GM19324 (cell line): ENCODE measurements around the gene INPP1.
A peak's percentile ranks its signal among the peaks of the same experiment; 100 is the strongest.
"Not testable (repeated sequence)": the region's sequence is repeated elsewhere in the genome, so short reads cannot be mapped to it uniquely, and the experiment has no call there.

ENCODE experiments used
- ATAC-seq: cut with Tn5 transposase; IDR thresholded peaks from one replicate; pipeline ENCODE4 v1.9.1; 2021; ENCODE audit warnings: mild to moderate bottlenecking, moderate library complexity; ENCODE audit not compliant: unreplicated experiment, low FRiP score

Gene INPP1

GRCh38 chr2:190343536-190344275 is at the start of gene INPP1:
Gene INPP1 (plus strand): TSS chr2:190343589. CDS start chr2:190360103, 16,514 bp downstream.
- ATAC-seq = peak; percentile 70

- ATAC-seq = not testable (repeated sequence)
These were observed 45.5 kb upstream of the INPP1 start for GRCh38 chr2:190297880-190298279.

- ATAC-seq = no peak
These were observed 42.4 kb upstream of the INPP1 start for GRCh38 chr2:190301032-190301431.

DNA sequence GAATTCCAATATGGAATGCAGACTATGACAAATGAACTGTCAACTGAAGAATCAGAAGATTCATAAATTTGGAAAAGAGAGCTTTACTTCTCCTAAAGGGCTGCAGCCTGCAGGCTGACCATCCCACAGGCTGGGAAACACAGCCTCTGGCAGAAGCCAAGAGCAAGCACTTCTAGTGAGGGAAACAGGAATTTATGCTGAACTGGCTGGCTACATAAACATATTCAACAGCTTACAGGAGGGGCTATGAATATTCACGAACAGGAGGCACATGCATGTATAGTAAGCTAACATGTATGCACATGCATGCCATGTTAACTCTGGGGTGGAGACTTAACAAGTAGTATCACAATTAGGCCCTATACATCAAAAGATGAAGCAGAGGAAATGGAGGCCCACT is 41.3 kb upstream of the INPP1 start:
- no peak for ATAC-seq

GRCh38 chr2:190303647-190304046 is 39.7 kb upstream of the INPP1 start:
- ATAC-seq = no peak

- ATAC-seq = no peak
These were observed 39.0 kb upstream of the INPP1 start for GRCh38 chr2:190304404-190304803.

DNA sequence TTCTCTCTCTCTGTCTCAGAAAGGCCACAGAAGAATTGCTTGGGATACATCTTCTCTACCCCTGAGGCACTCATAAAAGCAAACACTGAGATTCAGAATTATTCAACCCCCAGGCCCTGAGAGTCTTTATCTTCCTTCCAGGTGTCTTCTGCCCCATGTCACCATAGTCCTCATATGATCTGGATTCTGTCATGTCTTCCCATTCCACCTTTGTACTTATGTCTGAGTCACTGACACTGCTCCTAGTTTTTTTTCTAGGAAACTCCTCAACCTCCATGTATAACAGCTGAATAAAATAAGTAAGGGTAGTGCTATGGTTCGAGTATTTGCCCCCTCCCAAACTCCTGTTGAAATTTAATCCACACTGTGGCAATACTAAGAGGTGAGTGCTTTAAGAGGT is 35.4 kb upstream of the INPP1 start:
- ATAC-seq = no peak

GRCh38 chr2:190311893-190312634 is 31.3 kb upstream of the INPP1 start:
- ATAC-seq = no peak

DNA sequence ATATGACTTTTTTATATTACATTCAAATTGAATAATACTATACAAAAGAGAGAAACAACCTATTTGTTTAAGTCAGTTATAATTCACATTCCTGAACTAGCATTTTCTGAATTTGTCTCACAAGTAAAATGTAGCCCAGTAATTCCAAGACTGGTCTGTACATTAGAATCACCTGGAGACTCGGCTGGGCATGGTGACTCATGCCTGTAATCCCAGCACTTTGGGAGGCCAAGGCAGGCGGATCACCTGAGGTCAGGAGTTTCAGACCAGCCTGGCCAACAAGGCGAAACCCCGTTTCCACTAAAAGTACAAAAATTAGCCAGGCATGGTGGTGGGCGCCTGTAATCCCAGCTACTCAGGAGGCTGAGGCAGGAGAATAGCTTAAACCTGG is 30.8 kb upstream of the INPP1 start:
- not testable (repeated sequence) for ATAC-seq

- no peak for ATAC-seq
These were observed 29.5 kb upstream of the INPP1 start for GRCh38 chr2:190313880-190314279.

DNA sequence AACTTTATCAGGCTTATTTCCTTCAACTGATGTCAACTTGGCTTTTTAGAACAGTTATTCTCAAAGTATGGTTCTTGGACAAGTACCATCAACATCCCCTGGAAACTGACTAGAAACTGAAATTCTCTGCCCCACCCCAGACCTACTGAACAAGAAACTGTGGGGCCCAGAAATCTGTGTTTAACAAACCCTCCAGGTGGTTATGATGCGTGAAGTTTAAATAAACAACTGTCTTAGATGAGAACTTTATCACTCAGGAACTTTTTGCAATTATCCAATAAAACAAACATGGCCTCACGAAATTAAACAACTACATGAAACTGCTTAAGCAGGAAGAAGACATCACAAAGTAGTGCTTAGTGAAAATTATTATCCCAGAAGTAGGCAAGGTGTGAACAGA is 28.1 kb upstream of the INPP1 start:
- ATAC-seq = no peak

DNA sequence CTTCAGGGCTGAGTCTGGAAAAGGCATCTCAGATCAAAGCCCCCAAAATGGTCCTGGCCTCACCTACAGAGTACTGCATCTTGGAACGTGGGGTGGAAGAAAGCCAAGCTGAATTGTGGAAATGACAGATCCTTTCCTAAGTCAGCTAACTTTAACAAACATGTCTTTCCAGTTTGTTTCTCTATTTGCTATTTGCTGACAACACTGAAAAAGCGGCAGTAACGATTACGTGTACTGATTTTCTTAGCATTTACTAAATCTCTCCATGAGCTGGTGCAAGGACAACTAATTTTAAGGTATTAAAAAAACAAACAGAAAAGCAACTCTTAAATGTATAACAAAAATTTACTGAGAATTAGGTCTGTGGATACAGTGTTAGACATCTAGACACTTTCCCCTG is 24.9 kb upstream of the INPP1 start:
- no peak for ATAC-seq

DNA sequence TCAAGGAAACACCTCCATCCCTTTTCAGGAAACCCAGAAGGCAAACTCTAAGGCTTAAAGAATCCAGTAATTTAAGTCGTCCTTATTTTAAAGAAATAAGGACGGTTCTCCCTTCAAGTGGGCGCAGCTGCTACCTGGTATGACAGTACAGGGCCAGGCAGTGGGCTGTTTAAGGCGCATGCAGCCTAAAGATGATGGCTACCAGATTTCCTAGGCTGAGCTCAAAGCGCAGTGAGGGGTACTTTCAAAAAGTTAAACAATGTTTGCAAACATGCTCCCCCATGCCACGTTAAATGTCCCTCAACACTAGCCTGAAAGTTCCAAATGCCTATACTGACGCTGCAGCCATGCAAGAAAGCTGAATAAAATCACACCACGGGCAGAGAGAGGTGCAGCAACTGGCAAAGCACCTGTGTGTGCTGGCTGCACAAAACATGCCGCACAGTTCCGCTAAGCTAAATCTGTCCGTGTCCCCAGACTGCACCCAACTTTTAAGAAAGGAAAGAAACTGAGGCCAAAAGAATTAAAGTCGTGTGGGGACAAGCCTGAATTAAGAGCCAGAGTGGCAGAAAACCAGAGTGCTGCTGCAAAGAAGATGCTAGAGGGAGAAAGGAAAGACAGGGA is 24.3 kb upstream of the INPP1 start:
- peak; percentile 39 for ATAC-seq

DNA sequence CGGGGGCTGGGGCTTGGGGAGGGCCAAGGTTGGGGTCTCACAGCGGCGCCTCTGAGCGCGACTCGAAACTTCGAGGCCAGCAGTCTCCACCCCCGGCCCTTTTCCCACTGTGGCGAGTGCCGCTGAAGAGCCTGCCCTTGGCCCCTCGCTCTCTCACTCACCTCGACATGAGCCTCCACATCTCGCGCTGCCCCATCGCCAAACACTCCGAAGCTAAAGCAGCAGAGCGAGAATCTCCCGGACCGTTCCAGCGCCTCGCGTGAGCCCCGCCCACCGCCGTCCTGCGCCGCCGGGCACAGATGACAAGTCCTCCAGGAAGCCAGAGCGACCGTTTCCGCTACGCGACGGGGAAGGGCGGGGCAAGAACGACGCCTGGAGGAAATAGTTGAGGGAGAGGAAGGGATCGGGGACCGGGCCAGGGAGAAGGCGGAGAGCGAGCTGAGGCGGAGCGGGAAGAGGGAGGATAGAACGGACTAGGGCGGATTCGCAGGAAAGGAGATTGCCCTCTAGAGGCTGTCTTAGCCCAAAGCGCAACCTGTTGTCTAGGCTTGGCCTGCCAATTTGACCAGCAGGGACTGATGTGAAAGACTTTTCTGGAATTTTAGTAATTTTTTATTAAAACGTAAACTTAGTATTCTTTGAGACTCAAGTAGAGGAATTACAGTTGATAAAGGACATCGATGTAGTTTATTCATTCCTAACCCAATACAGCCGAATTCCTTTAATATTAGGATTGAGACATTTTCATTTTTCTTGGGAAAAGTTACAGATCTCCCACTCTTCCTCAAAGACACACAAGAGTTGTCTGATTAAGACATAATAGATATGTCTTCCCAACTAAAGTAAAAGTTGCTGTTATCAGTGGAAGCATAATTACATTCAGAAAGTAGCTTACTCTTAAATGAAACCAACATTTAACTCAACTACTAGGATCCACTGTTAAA is 23.6 kb upstream of the INPP1 start, which contains the start of gene HIBCH:
TSS of gene HIBCH (minus strand) at position 272 of the 944 bp plus-strand sequence. CDS start at position 196, 76 bp downstream.
- ATAC-seq = peak; percentile 97

- ATAC-seq = no peak
These were observed 22.7 kb upstream of the INPP1 start for GRCh38 chr2:190320696-190321095.

DNA sequence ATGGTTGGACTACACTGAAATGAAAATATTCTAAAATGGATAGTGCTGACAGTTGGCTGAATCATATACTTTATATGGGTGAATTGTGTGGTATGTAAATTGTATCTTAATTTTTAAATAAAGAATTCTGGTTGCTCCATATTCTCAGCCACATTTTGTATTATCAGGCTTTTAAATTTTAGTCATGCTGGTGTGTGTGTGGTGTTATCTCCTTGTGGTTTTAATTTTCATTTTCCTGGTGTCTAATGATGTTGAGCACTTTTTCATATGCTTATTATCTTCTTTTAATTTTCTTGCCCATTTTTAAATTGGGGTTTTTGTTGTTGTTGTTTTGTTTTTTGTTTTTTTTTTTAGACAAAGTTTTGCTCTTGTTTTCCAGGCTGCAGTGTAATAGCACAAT is 20.0 kb upstream of the INPP1 start:
- ATAC-seq = no peak

DNA sequence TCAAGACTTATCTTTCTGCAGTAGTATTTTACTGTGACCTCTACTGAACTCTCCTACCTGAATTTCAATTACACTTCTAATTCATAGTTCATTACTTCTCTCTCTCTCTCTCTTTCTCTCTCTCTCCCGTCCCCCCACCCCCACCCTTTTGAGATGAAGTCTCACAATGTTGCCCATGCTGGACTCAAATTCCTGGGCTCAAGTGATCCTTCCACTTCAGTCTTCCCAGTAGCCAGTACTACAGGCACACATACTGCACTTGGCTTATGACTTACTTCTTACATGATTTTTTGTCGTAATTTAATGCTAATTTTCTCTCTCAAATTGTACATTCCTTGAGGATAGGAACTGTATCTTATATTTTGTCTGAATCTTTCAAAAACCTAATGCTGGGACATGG is 17.8 kb upstream of the INPP1 start:
- ATAC-seq = no peak

GRCh38 chr2:190327867-190328572 is 15.4 kb upstream of the INPP1 start:
- no peak for ATAC-seq

- no peak for ATAC-seq
These were observed 14.7 kb upstream of the INPP1 start for GRCh38 chr2:190328573-190329147.
